ENCODE measurements around the gene PSMC2. TPM values are rescaled to one million over a fixed set of nuclear protein-coding genes. Genes with fewer than 3 reads are reported as not detected.

The PSMC2 gene
- total RNA-seq (100 to 1,000 TPM in 1 of 2 donors, 10 to 100 TPM in 1; 92.2 to 158 TPM), polyA plus RNA-seq (100 to 1,000 TPM in 1 of 2 donors, 10 to 100 TPM in 1; 92.6 to 102 TPM)

- H3K9me3 ChIP-seq (ENCODE audit: control insufficient read depth in 4 of 4, low read length in 3 of 4): no peaks in the 10 kb centered on the region
- under 1% methylated on average over 25 of the region's 25 CpGs for WGBS
- peaks cover 0 to 2% (median 0%) of the 10 kb centered on the region in 4 donors for H3K36me3 ChIP-seq (ENCODE audit: control insufficient read depth in 4 of 4, insufficient read depth in 3 of 4, low read depth in 1 of 4, low read length in 3 of 4)
- H3K4me3 ChIP-seq (ENCODE audit: low read depth in 1 of 3, low read length in 3 of 3): peak within 1 kb of the TSS; percentile 75 to 85 (median 78)
- no peaks in the 10 kb centered on the region for H3K27me3 ChIP-seq (ENCODE audit: control insufficient read depth in 4 of 4, insufficient read depth in 4 of 4, low read length in 3 of 4)
- peak within 1 kb of the TSS; percentile 81 to 90 for H3K9ac ChIP-seq (ENCODE audit: low read depth in 1 of 2, low read length in 2 of 2)
- peaks cover 16 to 55% (median 40%) of the 10 kb centered on the region in 4 donors for H3K4me1 ChIP-seq (ENCODE audit: control insufficient read depth in 4 of 4, insufficient read depth in 4 of 4, low read length in 3 of 4)
- TF ChIP-seq ZBTB33 (IDR thresholded peaks at IDR 0.05) (peak; percentile 18), RAD21 (IDR thresholded peaks at IDR 0.05) (no peak), RXRA (IDR thresholded peaks at IDR 0.05) (peak in 1 of 2 donors; percentile 21), EGR1 (IDR thresholded peaks at IDR 0.05; ENCODE audit: low read depth in 2 of 2) (peak in 1 of 2 donors; percentile 26), JUND (IDR thresholded peaks at IDR 0.05) (no peak), SP1 (IDR thresholded peaks at IDR 0.05) (peak; percentile 37), MAX (IDR thresholded peaks at IDR 0.05) (no peak), ATF3 (IDR thresholded peaks at IDR 0.05) (no peak), TAF1 (conservative IDR thresholded peaks at IDR 0.05) (peak; percentile 24), NR2F2 (IDR thresholded peaks at IDR 0.05) (no peak), YY1 (IDR thresholded peaks at IDR 0.05) (peak; percentile 61), FOXA2 (IDR thresholded peaks at IDR 0.05) (no peak), GABPA (IDR thresholded peaks at IDR 0.05 in 1 of 2, conservative IDR thresholded peaks at IDR 0.05 in 1 of 2) (peak; percentile 99 to 100), HNF4A (conservative IDR thresholded peaks at IDR 0.05) (peak in 1 of 2 donors; percentile 32), REST (IDR thresholded peaks at IDR 0.05) (peak; percentile 60)
- peak; percentile 87 for DNase-seq (ENCODE audit: low spot score)
- H3K27ac ChIP-seq (ENCODE audit: low read depth in 1 of 2, low read length in 2 of 2): peak within 1 kb of the TSS; percentile 68 to 78
Observed at GRCh38 chr7:103347507-103348267, at the start of gene PSMC2. Gene PSMC2, plus strand, starts transcription at chr7:103347643. Its CDS starts 69 bp downstream, at chr7:103347712.

GRCh38 chr7:103297837-103298179 lies 49.6 kb upstream of the PSMC2 start:
- Histone ChIP-seq H3K36me3 (ENCODE audit: control insufficient read depth in 4 of 4, insufficient read depth in 3 of 4, low read depth in 1 of 4, low read length in 3 of 4) (peaks cover 0 to 28% (median 25%) of the 10 kb centered on the region in 4 donors), H3K4me1 (ENCODE audit: control insufficient read depth in 4 of 4, insufficient read depth in 4 of 4, low read length in 3 of 4) (peaks cover 1 to 21% (median 18%) of the 10 kb centered on the region in 4 donors), H3K9me3 (ENCODE audit: control insufficient read depth in 4 of 4, low read length in 3 of 4) (no peaks in the 10 kb centered on the region), H3K9ac (ENCODE audit: low read depth in 1 of 2, low read length in 2 of 2) (peak overlapping the region; percentile 61 to 89), H3K4me3 (ENCODE audit: low read depth in 1 of 3, low read length in 3 of 3) (peak overlapping the region; percentile 66 to 86 (median 82)), H3K27me3 (ENCODE audit: control insufficient read depth in 4 of 4, insufficient read depth in 4 of 4, low read length in 3 of 4) (no peaks in the 10 kb centered on the region), H3K27ac (ENCODE audit: low read depth in 1 of 2, low read length in 2 of 2) (peak overlapping the region; percentile 93 to 95)
- WGBS: under 1% methylated on average over 7 of the region's 7 CpGs
- DNase-seq (ENCODE audit: low spot score): no peak
- TF ChIP-seq GABPA (IDR thresholded peaks at IDR 0.05 in 1 of 2, conservative IDR thresholded peaks at IDR 0.05 in 1 of 2): no peak
- no peak for TF ChIP-seq HNF4A (conservative IDR thresholded peaks at IDR 0.05)
- TF ChIP-seq MAX (IDR thresholded peaks at IDR 0.05): no peak
- no peak for TF ChIP-seq JUND (IDR thresholded peaks at IDR 0.05)
- no peak for TF ChIP-seq REST (IDR thresholded peaks at IDR 0.05)
- TF ChIP-seq HNF4G (IDR thresholded peaks at IDR 0.05): no peak
- no peak for TF ChIP-seq RAD21 (IDR thresholded peaks at IDR 0.05)
- TF ChIP-seq YY1 (IDR thresholded peaks at IDR 0.05): no peak
- TF ChIP-seq SP1 (IDR thresholded peaks at IDR 0.05): no peak
- TF ChIP-seq CTCF (IDR thresholded peaks at IDR 0.05; ENCODE audit: low read depth, low read length, missing input control): no peak
- TF ChIP-seq RXRA (IDR thresholded peaks at IDR 0.05): no peak
- no peak for TF ChIP-seq FOXA1 (IDR thresholded peaks at IDR 0.05)
